ENCODE measurements around the gene ROPN1L. TPM values are rescaled to one million over a fixed set of nuclear protein-coding genes. Genes with fewer than 3 reads are reported as not detected.

ROPN1L gene
- total and polyA plus RNA-seq, 2 of the 8 experiments (the other 6 are each of a cell fraction or from before 2014, with no cell fraction given), result 0.24 to 0.73 TPM

- Histone ChIP-seq H3K14ac (ENCODE audit: insufficient read length) (no peak overlapping the region), H3K9me3 (ENCODE audit: insufficient read depth in 2 of 2, low read depth in 1 of 2, low read length in 1 of 2) (no peaks in the 10 kb centered on the region), H4K8ac (ENCODE audit: extremely low read depth, insufficient read depth, low read length) (no peak overlapping the region), H2BK12ac (ENCODE audit: low read depth, low read length) (no peak overlapping the region), H3K56ac (replicated peaks; ENCODE audit: insufficient read length, low read depth, low read length) (no peak overlapping the region), H3K18ac (ENCODE audit: extremely low read depth, low read length) (no peak overlapping the region), H3K23me2 (ENCODE audit: low read depth, low read length) (no peaks in the 10 kb centered on the region), H3K27me3 (replicated peaks in 1 of 4; ENCODE audit: control insufficient read depth in 3 of 4, extremely low read depth in 1 of 4, insufficient read depth in 3 of 4, low read length in 3 of 4) (no peaks in the 10 kb centered on the region), H4K91ac (replicated peaks; ENCODE audit: insufficient read length, low read length) (no peak overlapping the region), H3K79me2 (ENCODE audit: control insufficient read depth in 1 of 2, insufficient read depth in 2 of 2, low read length in 2 of 2) (no peaks in the 10 kb centered on the region), H2AFZ (ENCODE audit: low read length) (no peak overlapping the region), H3K36me3 (ENCODE audit: control insufficient read depth in 2 of 4, insufficient read depth in 4 of 4, low read length in 3 of 4) (peaks cover 2 to 52% (median 26%) of the 10 kb centered on the region in 4 experiments), H3K4me3 (ENCODE audit: extremely low read depth in 1 of 4, insufficient read depth in 2 of 4, low read depth in 3 of 4, low read length in 4 of 4) (no peak overlapping the region), H3K79me1 (ENCODE audit: low read depth, low read length) (no peaks in the 10 kb centered on the region), H2BK5ac (ENCODE audit: low read depth, low read length) (no peak overlapping the region), H2BK120ac (replicated peaks; ENCODE audit: low read depth, low read length) (no peak overlapping the region), H2BK20ac (ENCODE audit: low read length) (no peak overlapping the region), H3K4me1 (replicated peaks in 1 of 4; ENCODE audit: control insufficient read depth in 3 of 4, insufficient read depth in 4 of 4, low read length in 3 of 4) (no peaks in the 10 kb centered on the region), H3K27ac (ENCODE audit: low read depth, low read length) (no peak overlapping the region), H3K4me2 (ENCODE audit: insufficient read depth in 1 of 2, low read depth in 2 of 2, low read length in 2 of 2) (no peak overlapping the region), H3K4ac (replicated peaks; ENCODE audit: insufficient read length, low read depth, low read length) (no peak overlapping the region), H3K23ac (ENCODE audit: insufficient read length) (no peak overlapping the region), H2BK15ac (ENCODE audit: low read length) (no peak overlapping the region), H4K5ac (ENCODE audit: insufficient read length, low read depth, low read length) (no peak overlapping the region), H2AK5ac (ENCODE audit: low read depth, low read length) (no peak overlapping the region), H4K20me1 (replicated peaks in 1 of 2; ENCODE audit: control insufficient read depth in 1 of 2, insufficient read depth in 2 of 2, low read length in 2 of 2) (peaks cover 0 to 2% of the 10 kb centered on the region in 2 experiments), H3K9ac (replicated peaks in 1 of 4; ENCODE audit: extremely low read depth in 1 of 4, low read depth in 3 of 4, low read length in 3 of 4) (no peak overlapping the region)
- FAIRE-seq (no peak), DNase-seq (ENCODE audit: low read depth in 1 of 2, low spot score in 2 of 2) (no peak)
- ChIA-PET POLR2A (ENCODE audit: partially characterized antibody) (no interaction called here), CTCF (ENCODE audit: partially characterized antibody) (no interaction called here)
- no peak for TF ChIP-seq SP1 (IDR thresholded peaks at IDR 0.05; ENCODE audit: low read depth, low read length)
- no peak for TF ChIP-seq SIRT6 (IDR thresholded peaks at IDR 0.05; ENCODE audit: low read length)
- no peak for TF ChIP-seq SRF (IDR thresholded peaks at IDR 0.05; ENCODE audit: low read depth, low read length)
- TF ChIP-seq NRF1 (IDR thresholded peaks at IDR 0.05; ENCODE audit: low read depth, low read length), result no peak
- TF ChIP-seq JUN (IDR thresholded peaks at IDR 0.05; ENCODE audit: low read depth, low read length), result no peak
- TF ChIP-seq GABPA (IDR thresholded peaks at IDR 0.05; ENCODE audit: borderline replicate concordance, insufficient read depth, low read length), result no peak
- no peak for TF ChIP-seq NANOG (IDR thresholded peaks at IDR 0.05; ENCODE audit: insufficient read depth, low read depth, low read length, poor library complexity, severe bottlenecking)
- TF ChIP-seq CBX8 (IDR thresholded peaks at IDR 0.05; ENCODE audit: borderline replicate concordance, low read depth, low read length), result no peak
- TF ChIP-seq MAFK (IDR thresholded peaks at IDR 0.05; ENCODE audit: low read depth, low read length), result no peak
- TF ChIP-seq TEAD4 (IDR thresholded peaks at IDR 0.05; ENCODE audit: low read depth, low read length), result no peak
- no peak for TF ChIP-seq EGR1 (IDR thresholded peaks at IDR 0.05; ENCODE audit: borderline replicate concordance, low read depth, low read length)
- TF ChIP-seq TBP (IDR thresholded peaks at IDR 0.05; ENCODE audit: low read depth, low read length), result no peak
Observed at GRCh38 chr5:10399839-10400238, 41.8 kb upstream of the ROPN1L start.

Measured in H1 (cell line).